HG03108 (cell line): ENCODE results near the gene RALGAPA1.
A peak's percentile ranks its signal among the peaks of the same experiment; 100 is the strongest.

Experiments
- ATAC-seq: cut with Tn5 transposase; IDR thresholded peaks from one replicate; pipeline ENCODE4 v1.9.1; 2021; ENCODE audit warnings: moderate library complexity; ENCODE audit not compliant: unreplicated experiment

RALGAPA1 gene

GRCh38 chr14:35704793-35705493 is 104.2 kb downstream of the RALGAPA1 start:
- ATAC-seq, result no peak

DNA sequence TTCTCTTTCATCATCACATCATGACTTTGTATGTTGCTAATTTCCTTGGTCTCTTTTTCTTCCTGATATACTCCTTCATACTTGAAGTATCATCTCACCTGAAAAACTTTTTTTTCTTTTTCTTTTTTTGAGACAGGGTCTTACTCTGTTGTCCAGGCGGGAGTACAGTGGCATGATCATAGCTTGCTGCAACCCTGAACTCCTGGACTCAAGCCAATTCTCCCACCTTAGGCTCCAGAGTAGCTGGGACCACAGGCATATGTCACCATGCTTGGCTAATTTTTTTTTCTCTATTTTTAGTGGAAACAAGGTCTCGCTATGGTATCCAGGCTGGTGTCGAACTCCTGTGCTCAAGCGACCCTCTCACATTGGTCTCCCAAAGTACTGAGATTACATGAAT is 107.6 kb downstream of the RALGAPA1 start:
- ATAC-seq, result no peak

DNA sequence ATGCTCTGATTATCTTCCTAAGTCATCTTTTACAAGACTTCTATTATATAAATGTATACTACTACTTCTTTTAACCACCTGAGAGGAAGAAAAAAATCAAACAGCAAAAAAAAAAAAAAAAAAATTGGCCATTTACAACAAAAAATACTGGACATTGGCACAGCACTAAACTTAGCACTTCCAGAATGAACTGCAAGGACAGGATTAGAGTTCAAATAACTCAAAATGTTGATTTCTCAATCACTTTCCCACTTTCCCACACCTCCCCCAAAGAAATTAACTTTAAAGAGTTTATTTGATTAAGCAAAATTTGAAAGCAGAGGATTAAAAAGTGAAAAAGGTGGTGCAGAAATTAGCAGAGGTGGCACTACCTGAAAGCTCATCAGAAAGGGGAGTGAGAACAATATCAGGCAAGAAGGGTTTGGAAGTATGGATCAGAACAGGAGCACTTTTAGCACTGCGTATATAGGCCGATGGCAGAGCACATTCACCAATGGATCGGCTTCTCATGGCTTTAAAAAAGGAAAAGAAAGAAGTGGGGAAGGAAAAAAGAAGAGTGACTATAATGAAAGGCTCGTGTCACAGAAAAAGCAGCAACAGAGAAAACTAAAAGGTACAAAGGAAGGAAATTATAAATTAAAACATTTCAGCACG is 109.2 kb downstream of the RALGAPA1 start:
- ATAC-seq, result no peak

DNA sequence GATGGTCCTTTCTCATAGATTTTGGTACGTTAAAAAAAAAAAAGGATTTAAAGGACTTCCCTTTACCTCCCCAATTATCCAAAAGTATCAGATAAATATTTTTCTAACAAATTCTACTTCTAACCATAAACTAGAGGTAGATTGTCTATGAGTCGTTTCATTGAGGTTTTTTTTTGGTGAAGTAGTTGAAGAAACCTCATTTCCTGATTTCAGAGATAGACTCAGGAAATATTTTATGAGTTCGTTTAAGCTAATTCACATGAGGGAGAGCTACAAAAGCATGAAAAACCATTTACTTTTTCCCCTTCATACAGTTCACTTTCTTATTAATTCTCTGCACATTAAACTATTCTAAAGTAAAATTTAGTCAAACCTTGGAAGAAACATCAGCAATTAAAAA is 112.5 kb downstream of the RALGAPA1 start:
- no peak for ATAC-seq

DNA sequence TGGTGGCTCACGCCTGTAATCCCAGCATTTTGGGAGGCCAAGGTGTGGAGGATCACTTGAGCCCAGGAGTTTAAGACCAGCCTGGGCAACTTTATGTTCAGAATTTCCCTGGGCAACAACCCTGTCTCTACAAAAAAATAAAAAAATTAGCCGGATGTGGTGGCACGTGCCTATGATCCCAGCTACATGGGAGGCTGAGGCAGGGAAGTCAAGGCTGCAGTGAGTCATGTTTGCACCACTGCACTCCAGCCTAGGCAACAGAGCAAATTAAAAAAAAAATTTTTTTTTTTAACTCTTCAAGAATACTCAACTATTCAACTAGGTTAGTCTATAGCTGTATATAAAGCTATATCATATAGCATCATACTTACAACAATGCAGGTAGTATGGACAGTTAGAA is 113.0 kb downstream of the RALGAPA1 start:
- ATAC-seq, result no peak

- ATAC-seq, result no peak
These were observed 113.4 kb downstream of the RALGAPA1 start for GRCh38 chr14:35695647-35696046.

- no peak for ATAC-seq
These were observed 114.0 kb downstream of the RALGAPA1 start for GRCh38 chr14:35695072-35695471.

DNA sequence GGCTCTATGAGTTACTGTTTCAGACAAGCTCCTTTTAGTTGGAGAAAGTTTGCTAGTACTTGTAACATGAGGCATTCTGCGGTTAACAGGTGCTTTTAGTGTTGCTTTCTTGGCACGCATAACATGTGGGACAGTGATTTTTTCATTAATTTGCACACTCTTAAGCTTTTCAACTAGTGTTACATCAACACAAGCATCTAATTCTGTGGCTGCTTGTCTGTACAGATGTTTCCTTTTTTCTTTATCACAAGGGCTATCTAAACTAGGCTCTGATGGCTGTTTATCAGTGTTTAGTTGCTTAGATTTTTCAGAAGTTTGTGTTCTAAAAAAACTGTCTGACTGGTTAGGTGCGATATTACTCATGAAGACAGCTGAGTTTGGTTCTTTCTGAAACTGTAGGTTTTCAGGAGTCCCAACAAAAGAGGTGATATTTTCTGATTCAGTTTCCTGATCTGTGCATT is 120.1 kb downstream of the RALGAPA1 start:
- no peak for ATAC-seq

GRCh38 chr14:35688126-35688826 is 120.8 kb downstream of the RALGAPA1 start:
- ATAC-seq, result no peak

DNA sequence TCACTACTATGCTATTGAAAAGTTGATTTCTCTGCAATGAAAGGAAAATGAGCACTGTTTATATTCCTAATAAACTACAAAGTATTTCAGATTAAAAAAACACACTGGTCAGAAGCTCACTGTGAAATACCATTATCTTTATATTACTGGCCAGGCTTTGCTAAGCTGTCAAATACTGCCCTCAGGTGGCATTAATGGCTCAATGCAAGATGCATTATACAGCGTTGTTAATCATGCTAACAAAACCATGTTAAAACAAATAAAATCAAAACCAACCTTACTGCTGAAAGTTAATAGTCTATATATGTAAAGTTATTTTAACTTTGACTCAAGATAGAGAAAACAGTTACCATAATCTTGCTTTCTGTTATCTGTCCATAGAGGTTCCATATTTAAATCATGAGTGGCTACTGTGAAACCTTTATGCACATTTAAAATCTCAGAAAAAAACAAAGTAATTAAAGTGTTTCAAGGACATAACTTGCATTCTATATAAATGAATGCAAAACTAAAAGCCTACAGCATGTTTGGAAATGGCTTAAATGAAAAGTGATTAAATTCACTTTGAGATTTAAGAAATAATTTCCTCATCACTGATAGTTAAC is 121.7 kb downstream of the RALGAPA1 start:
- ATAC-seq, result peak; percentile 48

DNA sequence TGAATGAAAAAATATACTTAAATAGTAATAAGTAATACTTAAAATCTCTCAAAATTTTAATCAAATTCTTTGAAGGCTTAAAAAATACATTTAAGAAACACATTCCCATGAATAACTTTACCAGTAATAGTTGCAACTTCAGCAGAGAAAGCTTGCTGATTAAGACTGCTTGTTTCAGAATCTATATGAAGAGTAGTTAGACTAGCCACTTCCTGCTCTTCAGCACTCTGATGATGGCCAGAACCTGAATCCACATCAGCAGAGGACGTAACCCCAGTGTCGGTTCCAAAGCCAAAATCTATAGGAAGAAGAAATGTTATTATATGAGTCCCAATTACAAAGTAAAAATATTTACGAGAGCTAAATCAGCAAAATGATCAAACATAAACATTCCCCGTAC is 125.4 kb downstream of the RALGAPA1 start:
- ATAC-seq, result peak; percentile 42

DNA sequence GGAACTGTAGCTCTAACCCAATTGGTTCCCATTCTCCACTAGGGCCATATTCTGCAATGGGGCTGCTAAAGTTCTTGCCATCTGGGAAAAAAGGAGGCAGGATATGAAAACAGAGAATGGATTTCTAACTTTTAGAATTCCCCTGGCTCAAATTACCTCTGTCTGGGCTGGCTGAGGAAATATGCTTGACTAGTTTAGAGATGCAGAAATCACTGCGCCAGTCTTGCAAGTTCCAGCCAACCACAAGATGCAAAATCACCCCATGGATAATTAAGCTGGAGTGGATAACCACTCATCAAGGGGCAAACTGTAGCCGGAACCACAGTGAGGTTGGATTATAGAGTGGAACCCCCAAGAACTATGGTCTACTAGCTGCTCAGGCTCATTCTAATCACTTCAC is 126.3 kb downstream of the RALGAPA1 start:
- ATAC-seq, result no peak

DNA sequence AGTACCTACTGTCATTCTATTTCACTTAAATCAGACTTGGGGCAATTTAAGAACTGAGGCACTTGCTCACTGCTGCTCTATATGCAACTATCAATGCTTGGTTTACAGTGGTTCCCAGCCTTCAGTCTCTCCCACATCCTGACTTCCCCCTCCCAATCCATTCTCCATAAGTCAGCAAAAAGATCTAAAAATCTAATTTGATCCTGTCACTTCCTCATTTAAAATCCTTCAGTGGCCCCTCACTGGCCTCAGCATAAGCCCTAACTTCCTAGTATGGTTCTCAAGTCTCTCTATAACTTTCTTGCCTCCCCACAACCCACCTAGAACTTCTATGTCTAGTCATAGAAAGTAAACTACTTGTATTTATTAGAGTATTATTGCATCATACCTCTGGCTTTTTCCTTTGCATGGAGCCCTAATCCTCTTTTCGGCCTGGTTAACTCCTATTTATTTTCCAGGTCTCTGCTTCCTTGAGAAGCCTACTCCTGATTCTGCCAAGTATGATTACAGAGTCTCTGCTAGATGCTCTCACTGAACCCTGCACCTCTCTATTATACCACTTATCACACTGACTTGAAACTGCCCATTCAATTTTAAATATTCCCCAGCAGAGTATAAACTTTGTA is 130.6 kb downstream of the RALGAPA1 start:
- ATAC-seq, result no peak

GRCh38 chr14:35669782-35670181 is 139.3 kb downstream of the RALGAPA1 start:
- ATAC-seq, result no peak

DNA sequence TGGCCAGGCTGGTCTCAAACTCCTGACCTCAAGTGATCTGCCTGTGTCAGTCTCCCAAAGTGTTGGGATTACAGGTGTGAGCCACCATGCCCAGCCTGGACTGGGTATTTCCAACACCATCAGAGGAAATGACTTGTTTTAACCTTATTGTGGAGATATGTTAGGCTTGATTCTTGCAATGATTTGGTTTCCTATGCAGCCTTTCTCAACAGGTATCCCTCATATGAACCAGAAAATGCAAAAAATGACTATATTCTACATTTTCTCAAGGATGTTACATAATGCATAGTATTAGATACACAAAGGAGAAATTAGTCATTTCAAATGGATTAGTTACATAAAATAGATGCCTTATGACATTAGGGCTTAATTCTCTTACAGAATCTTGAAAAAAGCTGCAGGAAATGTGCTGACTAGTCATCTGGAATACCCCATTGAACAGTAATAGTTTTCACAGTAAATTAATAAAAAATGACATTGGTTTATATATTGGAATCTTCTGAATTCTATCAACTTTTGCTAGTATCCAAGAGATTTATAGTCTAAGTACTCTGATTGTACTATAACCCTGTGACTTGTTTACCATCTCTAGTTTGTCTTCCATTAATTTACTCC is 142.6 kb downstream of the RALGAPA1 start:
- no peak for ATAC-seq

DNA sequence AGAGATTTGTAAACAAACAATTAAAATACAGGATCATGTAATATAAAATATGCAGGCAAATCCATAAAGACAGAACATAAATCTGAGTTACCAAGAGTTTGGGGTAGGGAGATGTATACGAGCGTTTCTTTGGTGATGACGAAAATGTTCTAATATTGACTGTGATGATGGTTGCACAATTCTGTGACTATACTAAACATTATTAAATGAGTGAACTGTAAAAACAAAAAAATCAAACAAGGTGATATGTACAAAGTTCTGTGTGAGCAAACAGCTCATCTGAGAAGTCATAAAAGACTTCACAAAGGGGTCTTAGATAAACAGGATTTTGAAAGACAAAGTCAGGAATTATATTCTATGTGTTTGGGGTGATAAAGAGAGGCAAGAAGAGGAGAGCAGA is 147.2 kb downstream of the RALGAPA1 start:
- ATAC-seq, result no peak

GRCh38 chr14:35653045-35653444 is 156.1 kb downstream of the RALGAPA1 start:
- no peak for ATAC-seq

DNA sequence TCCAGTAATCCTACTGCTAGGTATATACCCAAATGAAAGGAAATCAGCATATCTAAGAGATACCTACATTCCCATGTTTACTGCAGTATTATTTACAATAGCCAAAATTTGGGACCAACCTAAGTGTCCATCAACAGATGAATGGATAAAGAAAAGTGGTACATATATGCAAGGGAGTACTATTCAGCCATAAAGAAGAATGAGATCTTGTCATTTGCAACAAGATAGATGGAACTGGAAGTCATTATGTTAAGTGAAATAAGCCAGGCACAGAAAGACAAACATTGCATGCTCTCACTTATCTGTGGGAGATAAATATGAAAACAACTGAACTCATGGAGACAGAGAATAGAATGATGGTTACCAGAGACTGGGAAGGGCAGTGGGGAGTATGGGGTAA is 165.6 kb downstream of the RALGAPA1 start:
- ATAC-seq, result no peak

GRCh38 chr14:35637851-35638250 is 171.2 kb downstream of the RALGAPA1 start:
- ATAC-seq, result no peak

DNA sequence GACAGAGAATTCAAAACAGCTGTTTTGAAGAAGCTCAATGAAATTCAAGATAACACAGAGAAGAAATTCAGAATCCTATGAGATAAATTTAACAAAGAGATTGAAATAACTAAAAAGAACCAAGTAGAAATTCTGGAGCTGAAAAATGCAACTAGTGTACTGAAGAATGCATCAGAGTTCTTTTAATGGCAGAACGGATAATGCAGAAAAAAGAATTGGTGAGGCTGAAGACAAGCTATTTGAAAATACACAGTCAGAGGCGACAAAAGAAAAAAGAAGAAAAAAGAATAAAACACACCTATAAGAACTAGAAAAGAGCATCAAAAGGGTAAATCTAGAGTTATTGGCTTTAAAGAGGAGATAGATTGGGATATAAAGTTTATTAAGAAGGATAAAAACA is 171.8 kb downstream of the RALGAPA1 start:
- no peak for ATAC-seq

DNA sequence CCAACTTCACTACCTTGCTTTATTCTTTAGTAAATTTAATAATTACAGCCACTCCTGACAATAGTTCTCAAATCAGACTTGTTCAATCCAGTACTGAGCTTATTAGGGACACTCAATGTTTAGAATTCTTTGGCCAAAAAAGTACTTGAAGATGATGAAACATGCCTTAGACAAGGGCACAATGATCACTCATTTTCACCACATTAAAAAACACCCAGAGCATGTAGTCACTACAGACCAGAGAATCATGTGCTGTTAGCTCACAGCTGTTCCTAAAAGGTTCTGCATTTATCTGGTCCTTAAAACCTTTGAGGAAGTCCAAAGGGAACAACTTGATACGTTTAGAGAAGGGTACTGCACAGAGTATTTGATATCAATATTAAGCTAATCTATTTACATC is 176.4 kb downstream of the RALGAPA1 start:
- no peak for ATAC-seq
